ENCODE data around the gene WDFY2.
"Not testable (repeated sequence)": the region's sequence is repeated elsewhere in the genome, so short reads cannot be mapped to it uniquely, and the experiment has no call there.

The WDFY2 gene

DNA sequence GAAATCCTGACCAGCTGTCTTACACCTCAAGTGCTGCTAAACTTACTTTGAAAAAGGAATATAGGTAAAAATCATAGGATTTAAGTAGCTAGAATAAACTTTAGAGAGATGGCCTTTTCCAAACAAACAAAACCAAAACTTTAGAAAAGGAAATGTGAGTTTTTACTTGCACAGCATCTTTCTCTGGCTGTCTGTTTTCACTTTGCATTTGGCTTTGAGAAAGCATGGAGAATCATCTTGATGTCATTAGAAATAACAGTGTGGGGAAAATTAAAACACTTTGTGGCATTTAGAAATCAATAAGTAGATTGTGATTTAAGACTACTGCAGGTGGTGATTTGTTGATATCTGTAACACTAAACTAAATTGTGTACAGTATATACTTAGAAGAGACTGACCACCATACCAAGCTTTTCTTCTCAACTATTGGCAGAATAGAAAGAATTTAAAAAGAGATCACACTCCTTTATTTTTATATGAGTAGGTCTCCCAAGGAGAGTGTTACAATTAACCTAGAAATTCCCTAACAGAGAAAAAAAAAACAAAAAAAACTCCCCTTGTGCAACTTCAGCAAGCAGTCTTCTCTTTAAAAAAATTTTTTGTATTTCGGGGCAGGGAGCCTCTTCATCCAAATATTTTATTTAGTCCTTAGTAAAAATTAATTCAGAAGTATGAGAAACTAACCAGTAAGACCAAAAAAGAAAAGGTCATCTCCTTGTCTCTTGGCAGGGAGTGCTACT lies 6.1 kb downstream of the WDFY2 start:
- H3K4me3 ChIP-seq: no peak overlapping the region
- H3K36me3 ChIP-seq: no peaks in the 10 kb centered on the region
- no peaks in the 10 kb centered on the region for H3K9me3 ChIP-seq
- H3K27ac ChIP-seq: peak overlapping the region; percentile 36 to 51
- H3K4me1 ChIP-seq: peaks cover 0 to 54% (median 36%) of the 10 kb centered on the region in 4 donors
- TF ChIP-seq, protein P1, sequence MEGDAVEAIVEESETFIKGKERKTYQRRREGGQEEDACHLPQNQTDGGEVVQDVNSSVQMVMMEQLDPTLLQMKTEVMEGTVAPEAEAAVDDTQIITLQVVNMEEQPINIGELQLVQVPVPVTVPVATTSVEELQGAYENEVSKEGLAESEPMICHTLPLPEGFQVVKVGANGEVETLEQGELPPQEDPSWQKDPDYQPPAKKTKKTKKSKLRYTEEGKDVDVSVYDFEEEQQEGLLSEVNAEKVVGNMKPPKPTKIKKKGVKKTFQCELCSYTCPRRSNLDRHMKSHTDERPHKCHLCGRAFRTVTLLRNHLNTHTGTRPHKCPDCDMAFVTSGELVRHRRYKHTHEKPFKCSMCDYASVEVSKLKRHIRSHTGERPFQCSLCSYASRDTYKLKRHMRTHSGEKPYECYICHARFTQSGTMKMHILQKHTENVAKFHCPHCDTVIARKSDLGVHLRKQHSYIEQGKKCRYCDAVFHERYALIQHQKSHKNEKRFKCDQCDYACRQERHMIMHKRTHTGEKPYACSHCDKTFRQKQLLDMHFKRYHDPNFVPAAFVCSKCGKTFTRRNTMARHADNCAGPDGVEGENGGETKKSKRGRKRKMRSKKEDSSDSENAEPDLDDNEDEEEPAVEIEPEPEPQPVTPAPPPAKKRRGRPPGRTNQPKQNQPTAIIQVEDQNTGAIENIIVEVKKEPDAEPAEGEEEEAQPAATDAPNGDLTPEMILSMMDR (IDR thresholded peaks at IDR 0.05): no peak
- no peaks in the 10 kb centered on the region for H3K27me3 ChIP-seq
- DNase-seq: no peak
- intact Hi-C loops (cut with DNase I; ENCODE audit: low total_unique reads): no loop called here

DNA sequence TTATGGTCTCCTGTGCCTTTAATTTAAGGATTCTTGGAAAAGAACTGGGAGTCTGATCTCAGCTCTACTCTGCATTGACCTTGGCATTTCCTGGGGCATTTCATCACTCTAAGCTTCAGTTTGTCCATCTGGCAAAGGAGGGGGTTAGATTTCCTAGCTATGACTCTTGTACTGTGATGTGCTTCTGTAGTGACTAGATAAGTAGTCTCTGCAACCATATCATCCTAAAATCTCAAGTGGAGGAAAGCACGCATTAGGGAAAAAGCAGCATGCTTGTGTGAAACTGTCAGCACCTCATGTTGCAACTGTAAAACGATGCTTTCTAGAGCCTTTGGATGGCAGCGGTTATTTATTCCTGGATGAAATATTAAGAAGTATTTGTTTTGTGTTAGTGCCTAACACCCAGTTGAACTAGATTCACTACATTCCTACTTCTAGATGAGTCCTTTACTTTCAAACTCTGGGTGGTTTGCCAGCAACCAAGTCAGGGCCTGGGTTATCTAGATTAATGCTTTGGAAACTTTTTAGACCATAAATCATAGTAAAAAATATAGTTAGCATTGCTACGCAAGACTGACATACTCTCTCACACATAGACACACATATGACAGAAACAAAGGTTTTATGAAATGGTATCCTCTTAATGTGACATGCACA lies 6.8 kb downstream of the WDFY2 start:
- Histone ChIP-seq H3K27me3 (no peaks in the 10 kb centered on the region), H3K4me1 (peaks cover 0 to 47% (median 29%) of the 10 kb centered on the region in 4 donors), H3K4me3 (no peak overlapping the region), H3K27ac (peak overlapping the region; percentile 36 to 51), H3K9me3 (no peaks in the 10 kb centered on the region), H3K36me3 (no peaks in the 10 kb centered on the region)
- DNase-seq: peak in 1 of 2 donors; percentile 35
- TF ChIP-seq, protein P1 (IDR thresholded peaks at IDR 0.05): no peak
- intact Hi-C loops (cut with DNase I; ENCODE audit: low total_unique reads): no loop called here

DNA sequence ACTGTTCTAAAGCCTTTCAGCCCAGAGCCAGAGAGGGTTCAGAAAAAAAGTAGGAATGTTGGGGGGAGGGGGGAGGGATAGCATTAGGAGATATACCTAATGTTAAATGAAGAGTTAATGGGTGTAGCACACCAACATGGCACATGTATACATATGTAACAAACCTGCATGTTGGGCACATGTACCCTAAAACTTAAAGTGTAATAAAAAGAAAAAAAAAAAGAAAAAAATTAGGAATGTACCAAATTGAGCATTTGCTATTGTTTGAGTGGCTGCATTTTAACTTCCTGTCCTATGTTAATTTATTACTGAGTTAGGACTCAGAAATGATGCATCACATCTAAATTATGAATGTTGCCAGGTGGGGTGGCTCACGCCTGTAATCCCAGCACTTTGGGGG lies 7.7 kb downstream of the WDFY2 start:
- intact Hi-C loops (cut with DNase I; ENCODE audit: low total_unique reads); H3K4me3 ChIP-seq; DNase-seq; H3K9me3 ChIP-seq; H3K27me3 ChIP-seq; H3K36me3 ChIP-seq: not testable (repeated sequence)
- peaks cover 0 to 40% (median 25%) of the 10 kb centered on the region in 4 donors for H3K4me1 ChIP-seq
- H3K27ac ChIP-seq: peak overlapping the region in 1 of 2 donors; percentile 51

DNA sequence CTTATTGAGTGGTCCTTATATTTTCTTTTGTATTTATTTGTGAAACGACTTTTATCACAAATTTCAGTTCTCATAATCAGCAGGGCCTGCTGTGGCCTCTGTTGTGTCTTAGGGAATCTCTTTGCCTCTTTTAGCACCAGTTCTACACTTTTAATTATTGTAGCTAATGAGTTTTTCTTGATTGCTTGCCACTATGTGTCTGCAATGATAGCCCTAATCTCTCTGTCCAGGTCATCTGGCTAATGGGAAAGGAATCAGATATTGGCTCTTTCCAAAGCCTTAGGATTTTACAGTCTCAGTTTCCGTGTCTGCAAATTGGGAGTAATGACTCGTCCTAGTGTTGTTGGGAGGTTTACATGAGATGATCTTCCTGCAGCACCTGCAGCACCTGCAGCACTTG lies 10.2 kb downstream of the WDFY2 start:
- intact Hi-C loops (cut with DNase I; ENCODE audit: low total_unique reads): no loop called here
- DNase-seq: no peak
- Histone ChIP-seq H3K4me1 (peaks cover 0 to 25% (median 19%) of the 10 kb centered on the region in 4 donors), H3K27me3 (no peaks in the 10 kb centered on the region), H3K27ac (no peak overlapping the region), H3K36me3 (no peaks in the 10 kb centered on the region), H3K9me3 (no peaks in the 10 kb centered on the region), H3K4me3 (no peak overlapping the region)
- TF ChIP-seq, protein P1 (IDR thresholded peaks at IDR 0.05): no peak

DNA sequence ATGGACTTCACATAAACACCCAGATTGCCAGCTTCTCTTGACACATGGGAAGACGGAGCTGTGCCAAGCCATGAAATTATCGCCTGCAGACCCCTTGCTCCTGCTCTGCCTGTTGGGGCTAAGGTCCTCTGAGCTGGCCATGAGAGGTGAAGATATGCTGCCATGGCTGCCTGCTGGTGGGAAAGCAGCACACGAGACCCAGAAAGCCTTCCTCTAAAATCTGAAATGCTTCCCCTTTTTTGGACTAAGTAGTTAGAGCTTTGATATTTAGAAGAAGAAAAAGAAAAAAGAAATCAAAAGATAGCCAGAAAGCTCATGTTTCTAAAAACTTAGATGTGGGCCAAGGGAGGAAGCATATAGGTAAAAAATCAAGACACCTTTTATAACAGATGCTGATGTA lies 11.2 kb downstream of the WDFY2 start:
- Histone ChIP-seq H3K36me3 (no peaks in the 10 kb centered on the region), H3K4me3 (no peak overlapping the region), H3K27me3 (no peaks in the 10 kb centered on the region), H3K9me3 (no peaks in the 10 kb centered on the region), H3K27ac (no peak overlapping the region), H3K4me1 (peaks cover 0 to 15% (median 13%) of the 10 kb centered on the region in 4 donors)
- DNase-seq: no peak
- intact Hi-C loops (cut with DNase I; ENCODE audit: low total_unique reads): no loop called here
- TF ChIP-seq, protein P1 (IDR thresholded peaks at IDR 0.05): no peak

DNA sequence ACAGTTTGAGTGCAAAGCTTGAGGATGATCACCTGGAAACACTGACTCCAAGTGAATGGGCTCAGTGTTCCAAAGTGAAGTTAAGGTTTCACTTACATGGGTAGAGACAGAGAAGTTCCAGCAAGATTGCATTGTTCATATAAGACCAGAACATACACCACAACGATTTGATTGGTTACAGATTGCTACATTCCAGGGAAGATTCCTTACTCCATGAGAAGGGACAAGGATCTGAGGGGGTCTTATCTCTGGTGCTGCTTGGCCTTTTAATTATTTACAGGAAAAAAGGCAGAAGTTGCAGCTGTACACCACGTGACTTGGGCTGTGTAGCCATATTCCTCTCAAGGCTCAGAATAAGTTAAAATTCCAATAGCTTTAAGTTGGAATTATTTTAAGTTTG lies 12.3 kb downstream of the WDFY2 start:
- peaks cover 0 to 4% (median 2%) of the 10 kb centered on the region in 4 donors for H3K4me1 ChIP-seq
- intact Hi-C loops (cut with DNase I; ENCODE audit: low total_unique reads): no loop called here
- H3K27me3 ChIP-seq: no peaks in the 10 kb centered on the region
- H3K36me3 ChIP-seq: no peaks in the 10 kb centered on the region
- H3K27ac ChIP-seq: no peak overlapping the region
- no peak for DNase-seq
- H3K9me3 ChIP-seq: no peaks in the 10 kb centered on the region
- no peak overlapping the region for H3K4me3 ChIP-seq
- TF ChIP-seq, protein P1 (IDR thresholded peaks at IDR 0.05): no peak

All from tibial artery (tissue), 4 donors.